Left ventricle myocardium inferior (tissue), 1 donor: ENCODE data around the gene RBM47. TPM values are rescaled to one million over a fixed set of nuclear protein-coding genes. Genes with fewer than 3 reads are reported as not detected.
"Not testable (repeated sequence)": the region's sequence is repeated elsewhere in the genome, so short reads cannot be mapped to it uniquely, and the experiment has no call there.

Experiments
- DNase-seq: peaks from one replicate; pipeline ENCODE4 v3.0.0-alpha.2; 2020
- H3K27ac ChIP-seq: fragments of 200-600 bp; replicated peaks from 2 replicates; pipeline ENCODE4 v1.8.0; 2021
- H3K27me3 ChIP-seq: fragments of 200-600 bp; 2 replicates; pipeline ENCODE4 v1.8.0; 2021; ENCODE audit warnings: low read depth
- H3K36me3 ChIP-seq: fragments of 200-600 bp; 2 replicates; pipeline ENCODE4 v1.8.0; 2021
- H3K4me1 ChIP-seq: fragments of 200-600 bp; 2 replicates; pipeline ENCODE4 v1.8.0; 2021
- H3K4me3 ChIP-seq: fragments of 200-600 bp; 2 replicates; pipeline ENCODE4 v1.8.0; 2021; ENCODE audit warnings: mild to moderate bottlenecking, moderate library complexity
- H3K9me3 ChIP-seq: fragments of 200-600 bp; replicated peaks from 2 replicates; pipeline ENCODE4 v1.8.0; 2021
- intact Hi-C: fragments of 100-400 bp; cut with micrococcal nuclease; formaldehyde crosslinking; loops from one replicate; pipeline ENCODE4 v1.11.0; 2022
- total RNA-seq: library from RNA; stranded (reverse); fragmentation: NEBNext Ultra II Directional; extraction: Animal tissue kit (Norgen Biotek cat#: 25700); gene quantifications from one replicate; pipeline ENCODE4 v1.2.1, GENCODE V29; 2021
- TF ChIP-seq, protein P1 (sequence below): fragments of 200-600 bp; IDR thresholded peaks from 2 replicates; pipeline ENCODE4 v1.8.0; 2021; ENCODE audit warnings: antibody characterized with exemption, mild to moderate bottlenecking, borderline replicate concordance
- donor health status: DM: no; HTN: yes; CAD: no; lungs with severe emphysema.

The RBM47 gene
- total RNA-seq, 1 donor from 2014 or later, result 2.7 TPM

DNA sequence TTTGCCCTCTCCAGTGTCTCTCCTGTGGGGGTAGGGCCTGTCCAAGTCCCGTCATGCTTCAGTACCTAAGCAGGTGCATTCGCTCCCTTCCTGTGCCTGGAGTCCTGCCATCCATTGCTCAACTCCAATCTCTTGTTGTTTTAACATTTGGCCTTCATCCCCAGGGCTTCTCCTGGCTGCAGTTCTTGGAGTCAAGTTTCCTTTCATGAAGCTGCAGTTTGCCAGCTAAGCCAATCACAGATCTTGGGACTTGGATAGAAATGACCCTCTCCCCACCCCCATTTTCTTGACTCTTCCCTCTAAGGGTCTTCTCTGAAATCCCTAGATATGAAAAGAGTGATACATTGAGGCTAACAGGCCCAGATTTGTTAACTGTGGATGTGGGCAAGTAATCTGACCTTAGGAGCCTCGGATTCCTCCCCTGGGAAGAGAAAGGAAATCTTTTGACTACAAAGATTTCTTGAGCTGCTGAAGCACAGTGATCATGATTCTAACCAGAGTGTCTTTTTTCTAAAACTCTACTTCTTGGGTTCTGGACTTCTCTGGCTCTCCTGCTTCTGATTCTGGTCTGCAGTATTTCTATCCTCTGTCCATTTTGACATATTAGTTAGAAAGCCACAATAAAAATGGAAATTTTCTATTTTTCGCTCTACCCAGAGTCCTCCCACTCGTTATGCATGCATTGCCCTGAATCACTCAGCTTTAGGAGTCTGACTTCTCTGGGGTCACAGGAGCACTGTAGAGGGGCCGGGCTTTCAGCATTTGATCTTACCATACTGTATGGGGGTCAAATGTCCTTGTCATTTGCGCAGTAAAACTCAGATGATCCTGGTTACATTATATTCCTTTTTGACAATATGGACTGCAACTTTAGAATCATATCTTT, 233.5 kb downstream of the RBM47 start:
- intact Hi-C loops, result no loop called here
- Histone ChIP-seq H3K4me1 (peaks cover 18% of the 10 kb centered on the region), H3K27ac (no peak overlapping the region), H3K4me3 (no peak overlapping the region), H3K9me3 (no peaks in the 10 kb centered on the region), H3K36me3 (no peaks in the 10 kb centered on the region), H3K27me3 (no peaks in the 10 kb centered on the region)
- DNase-seq, result peak; percentile 67
- TF ChIP-seq, protein P1, sequence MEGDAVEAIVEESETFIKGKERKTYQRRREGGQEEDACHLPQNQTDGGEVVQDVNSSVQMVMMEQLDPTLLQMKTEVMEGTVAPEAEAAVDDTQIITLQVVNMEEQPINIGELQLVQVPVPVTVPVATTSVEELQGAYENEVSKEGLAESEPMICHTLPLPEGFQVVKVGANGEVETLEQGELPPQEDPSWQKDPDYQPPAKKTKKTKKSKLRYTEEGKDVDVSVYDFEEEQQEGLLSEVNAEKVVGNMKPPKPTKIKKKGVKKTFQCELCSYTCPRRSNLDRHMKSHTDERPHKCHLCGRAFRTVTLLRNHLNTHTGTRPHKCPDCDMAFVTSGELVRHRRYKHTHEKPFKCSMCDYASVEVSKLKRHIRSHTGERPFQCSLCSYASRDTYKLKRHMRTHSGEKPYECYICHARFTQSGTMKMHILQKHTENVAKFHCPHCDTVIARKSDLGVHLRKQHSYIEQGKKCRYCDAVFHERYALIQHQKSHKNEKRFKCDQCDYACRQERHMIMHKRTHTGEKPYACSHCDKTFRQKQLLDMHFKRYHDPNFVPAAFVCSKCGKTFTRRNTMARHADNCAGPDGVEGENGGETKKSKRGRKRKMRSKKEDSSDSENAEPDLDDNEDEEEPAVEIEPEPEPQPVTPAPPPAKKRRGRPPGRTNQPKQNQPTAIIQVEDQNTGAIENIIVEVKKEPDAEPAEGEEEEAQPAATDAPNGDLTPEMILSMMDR, result no peak

DNA sequence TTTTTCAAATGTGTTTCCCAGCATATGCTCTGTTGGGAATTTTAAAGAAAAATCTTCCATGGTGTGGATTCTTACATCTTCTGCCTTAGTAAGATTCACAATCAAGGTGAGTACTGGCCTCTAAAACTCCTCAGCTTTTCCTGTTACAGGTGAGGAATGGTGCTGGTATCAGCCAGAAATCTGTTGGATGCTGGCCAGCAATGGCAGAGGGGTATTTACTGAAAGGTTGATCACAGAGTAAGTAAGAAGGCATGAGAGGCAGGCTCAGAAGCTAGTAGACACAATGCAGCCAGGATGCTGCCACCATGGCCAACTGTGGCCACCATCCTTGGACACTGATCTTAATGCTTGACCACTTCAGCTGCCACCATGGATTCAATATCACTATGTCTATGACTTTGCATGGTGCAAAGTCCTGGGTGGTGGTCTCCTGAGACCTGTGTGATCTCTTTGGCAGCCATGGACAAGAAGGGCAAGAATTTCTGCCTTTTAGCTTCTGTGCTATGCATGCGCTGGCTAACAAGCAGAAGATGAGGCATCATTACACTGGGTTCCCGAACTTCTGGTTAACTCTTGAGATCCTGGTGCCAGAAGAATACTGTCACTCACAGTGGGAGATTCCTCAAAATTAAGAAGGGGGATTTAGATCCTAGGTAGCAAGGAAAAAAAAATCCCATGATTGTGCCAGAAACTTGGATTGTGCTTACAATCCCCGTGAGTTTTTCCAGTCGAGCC, 234.3 kb downstream of the RBM47 start:
- H3K36me3 ChIP-seq, result no peaks in the 10 kb centered on the region
- no peak overlapping the region for H3K4me3 ChIP-seq
- no peaks in the 10 kb centered on the region for H3K27me3 ChIP-seq
- intact Hi-C loops, result no loop called here
- H3K27ac ChIP-seq, result no peak overlapping the region
- DNase-seq, result no peak
- peaks cover 18% of the 10 kb centered on the region for H3K4me1 ChIP-seq
- H3K9me3 ChIP-seq, result no peaks in the 10 kb centered on the region
- TF ChIP-seq, protein P1, result no peak

DNA sequence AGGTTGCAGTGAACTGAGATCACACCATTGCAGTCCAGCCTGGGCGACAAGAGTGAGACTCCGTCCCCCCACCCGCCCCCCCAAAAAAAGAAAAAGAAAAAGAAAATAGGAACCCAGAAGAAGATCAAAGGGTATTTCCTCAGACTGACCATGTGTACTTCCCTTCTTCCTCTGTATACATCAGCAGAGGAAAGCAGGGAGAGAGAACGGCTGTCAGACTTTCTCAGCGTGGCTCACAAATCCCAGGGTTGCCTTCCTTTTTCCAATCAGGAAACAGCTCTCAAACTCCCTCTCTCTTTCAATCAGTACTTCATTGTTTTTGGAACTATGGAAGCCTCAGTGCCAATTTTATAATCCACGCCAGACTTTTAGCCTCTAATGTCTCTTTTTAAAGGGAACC, 235.4 kb downstream of the RBM47 start:
- TF ChIP-seq, protein P1, result no peak
- intact Hi-C loops, result no loop called here
- Histone ChIP-seq H3K27ac (no peak overlapping the region), H3K36me3 (no peaks in the 10 kb centered on the region), H3K9me3 (no peaks in the 10 kb centered on the region), H3K4me3 (no peak overlapping the region), H3K27me3 (no peaks in the 10 kb centered on the region), H3K4me1 (peaks cover 18% of the 10 kb centered on the region)
- no peak for DNase-seq

DNA sequence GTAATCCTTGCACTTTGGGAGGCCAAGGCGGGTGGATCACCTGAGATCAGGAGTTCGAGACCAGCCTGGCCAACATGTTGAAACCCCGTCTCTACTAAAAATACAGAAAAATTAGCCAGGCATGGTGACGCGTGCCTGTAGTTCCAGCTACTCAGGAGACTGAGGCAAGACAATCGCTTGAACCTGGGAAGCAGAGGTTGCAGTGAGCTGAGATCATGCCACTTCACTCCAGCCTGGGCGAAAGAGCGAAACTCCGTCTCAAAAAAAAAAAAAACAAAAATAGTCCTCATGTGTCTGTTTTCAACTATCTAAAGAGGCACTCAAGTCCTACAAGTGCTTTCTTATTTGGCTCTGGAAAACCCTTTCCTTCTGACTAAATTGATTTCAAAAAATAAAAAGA, 237.4 kb downstream of the RBM47 start:
- H3K9me3 ChIP-seq, DNase-seq, H3K36me3 ChIP-seq, H3K27me3 ChIP-seq, intact Hi-C loops, H3K27ac ChIP-seq, H3K4me3 ChIP-seq: not testable (repeated sequence)
- H3K4me1 ChIP-seq, result peaks cover 18% of the 10 kb centered on the region

DNA sequence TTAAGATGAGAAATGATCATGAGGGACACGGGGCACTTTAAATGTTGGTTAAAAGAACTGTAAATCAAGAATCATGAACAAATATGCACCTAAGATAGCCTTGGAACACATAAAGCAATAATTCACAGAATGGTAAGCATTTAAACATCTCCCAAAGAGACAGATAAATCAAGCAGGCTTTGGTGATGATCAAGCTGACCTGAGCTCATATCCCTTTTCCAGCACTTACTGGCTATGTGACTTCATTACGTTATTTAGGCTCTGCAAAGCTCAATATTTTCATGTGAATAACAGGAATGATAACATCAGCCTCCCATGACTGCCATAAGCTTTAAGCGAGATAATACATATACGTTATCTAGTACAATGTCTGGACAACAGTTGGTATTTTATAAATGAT, 239.7 kb downstream of the RBM47 start:
- no peaks in the 10 kb centered on the region for H3K27me3 ChIP-seq
- TF ChIP-seq, protein P1, result no peak

DNA sequence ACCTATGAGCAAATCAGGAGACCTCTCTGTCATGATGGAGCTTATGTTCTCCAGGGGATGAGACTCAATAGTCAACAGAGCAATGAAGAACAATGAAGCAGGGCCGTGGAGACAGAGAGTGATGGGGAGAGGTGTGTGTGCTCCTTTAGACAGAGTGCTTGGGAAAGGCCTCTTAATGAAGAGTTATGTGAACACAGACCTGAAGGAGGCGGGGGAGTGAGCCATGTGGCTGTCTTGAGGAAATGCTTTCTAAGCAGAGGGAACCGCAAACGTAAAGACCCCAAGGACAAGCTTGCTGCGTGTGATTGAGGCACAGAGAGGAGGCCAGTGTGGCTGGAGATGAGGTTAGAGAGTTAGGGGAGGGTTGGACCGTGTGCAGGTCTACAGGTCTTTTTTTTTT, 241.4 kb downstream of the RBM47 start:
- DNase-seq, result no peak
- TF ChIP-seq, protein P1, result no peak
- Histone ChIP-seq H3K27me3 (no peaks in the 10 kb centered on the region), H3K27ac (no peak overlapping the region), H3K36me3 (no peaks in the 10 kb centered on the region), H3K9me3 (no peaks in the 10 kb centered on the region), H3K4me1 (no peaks in the 10 kb centered on the region), H3K4me3 (no peak overlapping the region)
- intact Hi-C loops, result no loop called here

More for the DNA sequence above, 239.7 kb downstream of the RBM47 start:
- no peaks in the 10 kb centered on the region for H3K36me3 ChIP-seq
- H3K9me3 ChIP-seq, result no peaks in the 10 kb centered on the region
- H3K4me1 ChIP-seq, result no peaks in the 10 kb centered on the region
- DNase-seq, result no peak
- intact Hi-C loops, result no loop called here
- no peak overlapping the region for H3K27ac ChIP-seq
- no peak overlapping the region for H3K4me3 ChIP-seq
